ENCODE results near the gene C10orf71. TPM values are rescaled to one million over a fixed set of nuclear protein-coding genes. Genes with fewer than 3 reads are reported as not detected.

Gene C10orf71
- total RNA-seq, 1 experiment from 2014 or later = not detected

DNA sequence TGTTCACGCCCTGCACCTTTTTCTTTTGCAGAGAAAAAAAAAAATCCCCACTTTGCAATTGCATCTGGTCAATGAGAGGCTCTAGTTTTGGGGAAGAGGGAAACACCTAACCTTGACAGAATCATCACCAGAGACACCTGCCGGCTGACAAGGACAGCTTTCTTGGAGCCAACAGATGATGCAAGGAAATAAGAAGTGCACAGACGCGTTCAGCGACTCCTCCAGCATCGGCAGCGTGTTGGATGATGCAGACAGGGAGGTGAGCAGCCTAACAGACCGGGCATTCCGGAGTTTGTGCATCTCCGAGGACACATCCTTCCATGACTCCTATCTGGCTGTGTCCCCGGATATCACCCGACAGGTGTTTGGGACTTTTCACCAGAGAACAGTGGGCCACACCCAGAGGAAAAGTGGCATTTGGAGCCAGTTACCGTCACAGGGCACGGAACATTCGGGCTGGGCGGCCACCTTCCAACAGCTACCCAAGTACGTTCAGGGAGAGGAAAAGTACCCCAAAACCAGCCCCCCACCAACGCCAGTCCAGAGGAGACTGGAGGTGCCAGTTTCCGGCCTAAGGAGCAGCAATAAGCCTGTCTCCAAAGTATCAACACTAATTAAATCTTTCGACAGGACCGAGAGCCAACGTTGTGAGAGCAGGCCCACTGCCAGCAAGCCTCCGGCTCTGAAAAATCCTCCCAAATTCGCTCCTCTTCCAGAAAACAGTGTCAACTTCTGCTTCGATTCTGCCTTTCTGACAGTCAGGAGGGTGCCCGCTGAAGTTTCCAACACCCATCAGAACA, 23.6 kb downstream of the C10orf71 start:
- in situ Hi-C loops (cut with HindIII; ENCODE audit: low pct_unique_long_range_greater_than_20kb, low sequenced_read_pairs) (no loop called here), intact Hi-C loops (cut with micrococcal nuclease; ENCODE audit: unreplicated experiment) (no loop called here)
- ATAC-seq = no peak
- TF ChIP-seq, protein P1, sequence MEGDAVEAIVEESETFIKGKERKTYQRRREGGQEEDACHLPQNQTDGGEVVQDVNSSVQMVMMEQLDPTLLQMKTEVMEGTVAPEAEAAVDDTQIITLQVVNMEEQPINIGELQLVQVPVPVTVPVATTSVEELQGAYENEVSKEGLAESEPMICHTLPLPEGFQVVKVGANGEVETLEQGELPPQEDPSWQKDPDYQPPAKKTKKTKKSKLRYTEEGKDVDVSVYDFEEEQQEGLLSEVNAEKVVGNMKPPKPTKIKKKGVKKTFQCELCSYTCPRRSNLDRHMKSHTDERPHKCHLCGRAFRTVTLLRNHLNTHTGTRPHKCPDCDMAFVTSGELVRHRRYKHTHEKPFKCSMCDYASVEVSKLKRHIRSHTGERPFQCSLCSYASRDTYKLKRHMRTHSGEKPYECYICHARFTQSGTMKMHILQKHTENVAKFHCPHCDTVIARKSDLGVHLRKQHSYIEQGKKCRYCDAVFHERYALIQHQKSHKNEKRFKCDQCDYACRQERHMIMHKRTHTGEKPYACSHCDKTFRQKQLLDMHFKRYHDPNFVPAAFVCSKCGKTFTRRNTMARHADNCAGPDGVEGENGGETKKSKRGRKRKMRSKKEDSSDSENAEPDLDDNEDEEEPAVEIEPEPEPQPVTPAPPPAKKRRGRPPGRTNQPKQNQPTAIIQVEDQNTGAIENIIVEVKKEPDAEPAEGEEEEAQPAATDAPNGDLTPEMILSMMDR (IDR thresholded peaks at IDR 0.05) = no peak
- TF ChIP-seq, protein P2, sequence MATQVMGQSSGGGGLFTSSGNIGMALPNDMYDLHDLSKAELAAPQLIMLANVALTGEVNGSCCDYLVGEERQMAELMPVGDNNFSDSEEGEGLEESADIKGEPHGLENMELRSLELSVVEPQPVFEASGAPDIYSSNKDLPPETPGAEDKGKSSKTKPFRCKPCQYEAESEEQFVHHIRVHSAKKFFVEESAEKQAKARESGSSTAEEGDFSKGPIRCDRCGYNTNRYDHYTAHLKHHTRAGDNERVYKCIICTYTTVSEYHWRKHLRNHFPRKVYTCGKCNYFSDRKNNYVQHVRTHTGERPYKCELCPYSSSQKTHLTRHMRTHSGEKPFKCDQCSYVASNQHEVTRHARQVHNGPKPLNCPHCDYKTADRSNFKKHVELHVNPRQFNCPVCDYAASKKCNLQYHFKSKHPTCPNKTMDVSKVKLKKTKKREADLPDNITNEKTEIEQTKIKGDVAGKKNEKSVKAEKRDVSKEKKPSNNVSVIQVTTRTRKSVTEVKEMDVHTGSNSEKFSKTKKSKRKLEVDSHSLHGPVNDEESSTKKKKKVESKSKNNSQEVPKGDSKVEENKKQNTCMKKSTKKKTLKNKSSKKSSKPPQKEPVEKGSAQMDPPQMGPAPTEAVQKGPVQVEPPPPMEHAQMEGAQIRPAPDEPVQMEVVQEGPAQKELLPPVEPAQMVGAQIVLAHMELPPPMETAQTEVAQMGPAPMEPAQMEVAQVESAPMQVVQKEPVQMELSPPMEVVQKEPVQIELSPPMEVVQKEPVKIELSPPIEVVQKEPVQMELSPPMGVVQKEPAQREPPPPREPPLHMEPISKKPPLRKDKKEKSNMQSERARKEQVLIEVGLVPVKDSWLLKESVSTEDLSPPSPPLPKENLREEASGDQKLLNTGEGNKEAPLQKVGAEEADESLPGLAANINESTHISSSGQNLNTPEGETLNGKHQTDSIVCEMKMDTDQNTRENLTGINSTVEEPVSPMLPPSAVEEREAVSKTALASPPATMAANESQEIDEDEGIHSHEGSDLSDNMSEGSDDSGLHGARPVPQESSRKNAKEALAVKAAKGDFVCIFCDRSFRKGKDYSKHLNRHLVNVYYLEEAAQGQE (IDR thresholded peaks at IDR 0.05; ENCODE audit: insufficient read depth in 1 of 2, low read depth in 2 of 2, low read length in 1 of 2) = no peak
- TF ChIP-seq TCF7L2 (IDR thresholded peaks at IDR 0.05; ENCODE audit: low read depth, low read length) (no peak), SIN3A (IDR thresholded peaks at IDR 0.05; ENCODE audit: borderline replicate concordance, insufficient read depth, low read depth, low read length) (no peak), POLR2AphosphoS5 (IDR thresholded peaks at IDR 0.05; ENCODE audit: low read depth, low read length) (no peak)
- BruUV-seq (replicated peaks) = no TSS peak
- Histone ChIP-seq H3K4me1 (ENCODE audit: control insufficient read depth, insufficient read depth, low read length) (no peaks in the 10 kb centered on the region), H3K4me3 (ENCODE audit: low read depth in 2 of 2, low read length in 2 of 2) (no peak overlapping the region), H3K27ac (ENCODE audit: low read length) (no peak overlapping the region), H3K36me3 (ENCODE audit: control insufficient read depth, insufficient read depth, low read length) (no peaks in the 10 kb centered on the region), H3K9me3 (ENCODE audit: control insufficient read depth, insufficient read depth, low read depth, low read length) (no peaks in the 10 kb centered on the region), H3K27me3 (ENCODE audit: control insufficient read depth, insufficient read depth, low read length) (no peaks in the 10 kb centered on the region; the same call in none of the 2 replicates)
- ChIA-PET POLR2A (no interaction called here), CTCF (no interaction called here)
- DNase-seq (ENCODE audit: low read depth, low spot score) = no peak

DNA sequence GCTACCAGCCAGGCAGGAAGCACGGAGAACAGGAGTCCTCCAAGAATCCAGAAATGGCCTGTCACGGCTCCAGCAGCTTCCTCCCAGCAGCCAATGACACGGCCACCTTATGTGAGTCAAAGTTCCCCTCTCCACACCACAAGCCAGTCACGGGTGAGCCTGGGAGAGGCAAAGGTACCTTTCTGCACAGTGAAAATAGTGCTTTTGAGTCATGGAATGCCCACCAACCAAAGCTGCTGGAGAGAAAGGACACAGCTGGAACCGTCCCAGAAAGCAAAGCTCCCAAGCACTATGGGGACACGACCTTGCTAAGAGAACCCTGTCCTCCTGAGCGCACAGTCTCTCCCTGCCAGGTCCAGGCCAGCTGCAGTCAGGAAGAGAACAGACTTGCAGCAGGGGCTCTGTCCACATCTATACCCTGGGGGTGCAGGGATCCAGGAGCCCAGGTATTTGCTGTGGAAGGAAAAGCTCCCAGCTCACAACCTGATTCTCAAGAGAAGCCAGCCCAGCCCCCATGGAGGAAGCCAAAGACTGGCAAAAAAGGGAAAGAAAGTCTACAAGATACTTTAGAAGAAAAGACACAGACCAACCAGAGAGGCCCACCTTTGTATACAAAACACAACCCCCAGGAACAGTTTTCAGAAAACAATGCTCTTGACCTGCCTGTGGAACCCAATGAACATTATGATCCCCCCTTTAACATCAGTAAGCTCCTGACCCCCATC, 24.4 kb downstream of the C10orf71 start:
- H3K4me3 ChIP-seq (ENCODE audit: low read depth in 2 of 2, low read length in 2 of 2) = no peak overlapping the region
- H3K9me3 ChIP-seq (ENCODE audit: control insufficient read depth, insufficient read depth, low read depth, low read length) = no peaks in the 10 kb centered on the region
- BruUV-seq (replicated peaks) = no TSS peak
- intact Hi-C loops (cut with micrococcal nuclease; ENCODE audit: unreplicated experiment) = no loop called here
- H3K4me1 ChIP-seq (ENCODE audit: control insufficient read depth, insufficient read depth, low read length) = no peaks in the 10 kb centered on the region
- CTCF ChIA-PET = no interaction called here
- ATAC-seq (no peak), DNase-seq (ENCODE audit: low read depth, low spot score) (no peak)
- TF ChIP-seq SIN3A (IDR thresholded peaks at IDR 0.05; ENCODE audit: borderline replicate concordance, insufficient read depth, low read depth, low read length) (no peak), TCF7L2 (IDR thresholded peaks at IDR 0.05; ENCODE audit: low read depth, low read length) (no peak), POLR2AphosphoS5 (IDR thresholded peaks at IDR 0.05; ENCODE audit: low read depth, low read length) (no peak)
- TF ChIP-seq, protein P2 (IDR thresholded peaks at IDR 0.05; ENCODE audit: insufficient read depth in 1 of 2, low read depth in 2 of 2, low read length in 1 of 2) = no peak
- TF ChIP-seq, protein P1 (IDR thresholded peaks at IDR 0.05) = no peak
- H3K27ac ChIP-seq (ENCODE audit: low read length) = no peak overlapping the region
- no peaks in the 10 kb centered on the region for H3K36me3 ChIP-seq (ENCODE audit: control insufficient read depth, insufficient read depth, low read length)
- in situ Hi-C loops (cut with HindIII; ENCODE audit: low pct_unique_long_range_greater_than_20kb, low sequenced_read_pairs) = no loop called here
- POLR2A ChIA-PET = no interaction called here
- no peaks in the 10 kb centered on the region; the same call in 1 of the 2 replicates for H3K27me3 ChIP-seq (ENCODE audit: control insufficient read depth, insufficient read depth, low read length)
